ENCODE results near the gene SCGB1D4.
"Not testable (repeated sequence)": the region's sequence is repeated elsewhere in the genome, so short reads cannot be mapped to it uniquely, and the experiment has no call there.

Gene SCGB1D4

DNA sequence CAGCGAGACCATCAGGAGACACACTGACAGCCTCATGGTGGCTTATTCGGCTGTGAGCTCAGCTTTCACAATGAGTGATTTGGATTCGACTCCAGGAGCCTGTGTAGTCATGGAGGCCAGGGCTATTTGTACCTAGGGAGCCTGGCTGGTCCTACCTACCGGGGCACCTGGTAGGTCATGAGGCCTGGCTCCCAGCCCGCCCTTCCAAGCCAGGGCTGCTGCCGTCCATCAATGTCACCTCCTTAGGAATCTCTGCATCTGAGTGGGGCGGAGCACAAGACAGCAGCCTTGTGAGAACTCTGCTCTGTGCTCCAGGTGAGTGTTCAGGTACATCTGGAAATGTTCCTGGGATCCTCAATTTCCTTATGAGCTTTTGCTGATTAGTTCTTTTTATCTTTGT, at the start of gene SCGB1D4:
TSS of gene SCGB1D4 (minus strand) at position 101 of the 400 bp plus-strand sequence. CDS start at position 36, 65 bp downstream.
- DNase-seq = no peak

GRCh38 chr11:62345861-62346260, 47.0 kb upstream of the SCGB1D4 start:
- no peak for DNase-seq

DNA sequence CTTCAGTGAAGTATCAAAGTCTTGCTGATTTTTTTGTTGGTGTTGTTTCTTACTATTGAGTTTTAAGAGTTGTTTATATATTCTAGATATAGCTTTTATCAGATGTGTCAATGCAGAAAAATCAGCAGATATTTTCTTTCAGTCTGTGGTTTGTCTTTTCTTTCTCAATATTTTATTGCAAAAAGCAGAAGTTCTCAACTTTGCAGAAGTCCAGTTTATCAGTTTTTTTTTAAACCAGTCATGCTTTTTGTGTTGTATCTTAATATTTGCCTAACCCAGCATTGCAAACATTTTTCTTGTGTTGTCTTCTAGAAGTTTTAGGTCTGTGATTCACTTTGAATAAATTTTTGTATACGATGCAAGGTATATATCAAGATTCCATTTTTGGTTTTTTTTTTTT, 45.3 kb upstream of the SCGB1D4 start:
- no peak for DNase-seq

DNA sequence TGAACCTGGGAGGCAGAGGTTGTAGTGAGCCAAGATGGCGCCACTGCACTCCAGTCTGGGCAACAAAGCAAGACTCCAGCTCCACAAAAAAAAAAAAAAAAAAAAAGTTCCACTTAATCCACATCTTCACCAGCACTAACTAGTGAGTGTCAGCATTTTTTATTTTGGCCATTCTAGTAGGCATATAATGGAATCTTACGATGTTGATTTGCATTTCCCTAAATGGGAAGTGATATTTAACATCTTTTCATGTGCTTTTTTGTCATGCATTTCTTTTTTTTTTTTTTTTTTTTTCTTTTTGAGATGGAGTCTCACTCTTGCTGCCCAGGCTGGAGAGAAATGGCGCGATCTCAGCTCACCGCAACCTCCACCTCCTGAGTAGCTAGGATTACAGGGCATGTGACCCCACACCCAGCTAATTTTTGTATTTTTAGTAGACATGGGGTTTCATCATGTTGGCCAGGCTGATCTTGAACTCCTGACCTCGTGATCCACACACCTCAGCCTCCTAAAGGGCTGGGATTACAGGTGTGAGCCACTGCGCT, 44.8 kb upstream of the SCGB1D4 start:
- not testable (repeated sequence) for DNase-seq

GRCh38 chr11:62341588-62341987, 42.7 kb upstream of the SCGB1D4 start:
- no peak for DNase-seq

DNA sequence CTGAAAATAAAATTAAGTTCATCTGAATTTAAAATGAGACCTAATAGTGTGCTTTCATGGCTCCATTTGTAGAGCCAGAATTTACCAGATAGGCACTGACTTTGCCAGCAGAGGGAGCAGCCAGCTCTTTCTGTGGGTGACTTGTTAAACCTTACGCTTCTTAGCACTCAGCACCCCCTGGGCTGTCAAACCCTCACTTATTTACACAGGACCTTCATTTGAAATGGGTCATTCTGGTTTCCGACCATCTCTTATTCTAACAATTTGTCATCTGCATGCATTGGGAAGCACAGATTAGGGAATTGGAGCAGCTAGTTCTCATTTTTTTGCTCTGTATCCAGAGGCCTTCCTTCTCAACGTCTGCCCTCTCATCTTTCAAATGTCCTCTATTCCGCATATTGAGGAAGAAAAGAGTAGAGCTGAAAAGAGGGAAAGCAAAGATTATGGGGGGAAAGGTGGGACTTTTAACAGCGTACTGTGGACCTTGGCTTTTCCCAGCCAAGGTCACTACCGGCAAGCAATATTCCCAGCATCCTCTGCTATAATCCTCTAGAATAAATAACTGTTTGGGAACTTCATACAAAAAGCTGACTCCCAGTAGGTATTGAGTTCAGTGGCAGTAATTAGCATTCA, 41.5 kb upstream of the SCGB1D4 start:
- DNase-seq = no peak

- no peak for DNase-seq
Measured at GRCh38 chr11:62338218-62338617, 39.3 kb upstream of the SCGB1D4 start.

- DNase-seq = peak; percentile 82
Measured at GRCh38 chr11:62337303-62338181, 38.7 kb upstream of the SCGB1D4 start, which contains the start of gene ASRGL1. TSS of gene ASRGL1 (plus strand) at chr11:62337448. CDS start at chr11:62337978, 530 bp downstream.

- not testable (repeated sequence) for DNase-seq
Measured at GRCh38 chr11:62336949-62337302, 38.1 kb upstream of the SCGB1D4 start.

DNA sequence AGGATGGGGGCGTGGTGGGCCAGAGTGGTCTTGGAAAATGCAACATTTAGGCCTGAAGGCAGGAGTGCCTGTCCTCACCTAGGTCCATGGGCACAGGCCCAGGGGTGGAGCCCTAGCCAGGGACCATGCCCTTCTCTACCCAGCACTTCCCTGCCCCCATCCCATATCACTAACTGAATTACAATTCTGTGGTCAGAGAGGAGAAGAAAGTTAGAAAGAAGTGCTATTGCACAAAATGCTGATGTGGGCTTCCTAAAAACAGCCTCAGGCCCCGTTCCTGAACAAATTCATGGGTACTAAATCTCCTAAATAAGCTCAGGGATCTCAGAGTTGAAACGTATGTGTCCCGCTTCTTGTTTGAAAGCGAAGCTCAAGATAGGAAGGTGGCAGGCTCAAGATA, 34.9 kb upstream of the SCGB1D4 start:
- no peak for DNase-seq

DNA sequence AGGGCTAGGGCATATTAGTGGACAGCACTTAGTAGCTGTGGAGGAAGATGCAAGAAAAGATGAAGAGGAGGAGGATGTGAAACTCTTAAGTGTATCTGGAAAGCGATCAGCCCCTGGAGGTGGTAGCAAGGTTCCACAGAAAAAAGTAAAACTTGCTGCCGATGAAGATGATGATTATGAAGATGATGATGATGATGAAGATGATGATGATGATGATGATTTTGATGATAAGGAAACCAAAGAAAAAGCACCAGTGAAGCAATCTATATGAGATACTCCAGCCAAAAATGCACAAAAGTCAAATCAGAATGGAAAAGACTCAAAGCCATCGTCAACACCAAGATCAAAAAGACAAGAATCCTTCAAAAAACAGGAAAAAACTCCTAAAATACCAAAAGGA, 32.4 kb upstream of the SCGB1D4 start:
- not testable (repeated sequence) for DNase-seq

DNA sequence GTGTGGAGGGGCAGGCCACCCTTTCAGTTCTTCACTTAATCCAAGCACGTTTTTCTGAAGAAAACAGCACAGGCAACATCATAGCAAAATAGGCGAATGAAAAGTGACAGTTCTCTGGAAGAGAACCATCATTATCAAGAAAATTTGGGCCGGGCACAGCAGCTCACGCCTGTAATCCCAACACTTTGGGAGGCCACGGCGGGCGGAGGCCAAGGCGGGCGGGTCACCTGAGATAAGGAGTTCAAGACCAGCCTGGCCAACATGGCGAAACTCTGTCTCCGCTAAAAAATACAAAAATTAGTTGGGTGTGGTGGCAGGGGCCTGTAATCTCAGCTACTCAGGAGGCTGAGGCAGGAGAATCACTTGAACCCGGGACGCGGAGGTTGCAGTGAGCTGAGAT, 28.7 kb upstream of the SCGB1D4 start:
- not testable (repeated sequence) for DNase-seq

DNA sequence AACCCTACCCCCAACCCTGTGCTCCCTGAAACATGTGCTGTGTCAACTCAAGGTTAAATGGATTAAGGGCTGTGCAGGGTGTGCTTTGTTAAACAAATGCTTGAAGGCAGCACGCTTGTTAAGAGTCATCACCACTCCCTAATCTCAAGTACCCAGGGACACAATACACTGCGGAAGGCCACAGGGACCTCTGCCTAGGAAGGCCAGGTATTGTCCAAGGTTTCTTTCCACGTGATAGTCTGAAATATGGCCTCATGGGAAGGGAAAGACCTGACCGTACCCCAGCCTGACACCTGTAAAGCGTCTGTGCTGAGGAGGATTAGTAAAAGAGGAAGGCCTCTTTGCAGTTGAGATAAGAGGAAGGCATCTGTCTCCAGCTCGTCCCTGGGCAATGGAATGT, 27.8 kb upstream of the SCGB1D4 start:
- DNase-seq = not testable (repeated sequence)

DNA sequence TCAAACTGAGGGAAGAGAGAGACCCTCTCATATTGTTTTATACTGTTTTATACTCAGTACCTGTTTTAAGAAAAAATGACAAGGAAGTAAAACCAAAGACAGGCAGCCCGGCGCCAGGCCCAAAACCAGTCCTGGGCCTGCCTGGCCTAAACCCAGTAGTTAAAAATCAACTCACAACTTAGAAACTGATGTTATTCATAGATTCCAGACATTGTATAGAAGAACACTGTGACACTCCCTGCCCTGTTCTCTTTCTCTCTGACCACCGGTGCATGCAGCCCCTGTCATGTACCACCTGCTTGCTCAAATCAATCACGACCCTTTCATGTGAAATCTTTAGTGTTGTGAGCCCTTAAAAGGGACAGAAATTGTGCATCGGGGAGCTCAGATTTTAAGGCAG, 26.9 kb upstream of the SCGB1D4 start:
- DNase-seq = not testable (repeated sequence)

DNA sequence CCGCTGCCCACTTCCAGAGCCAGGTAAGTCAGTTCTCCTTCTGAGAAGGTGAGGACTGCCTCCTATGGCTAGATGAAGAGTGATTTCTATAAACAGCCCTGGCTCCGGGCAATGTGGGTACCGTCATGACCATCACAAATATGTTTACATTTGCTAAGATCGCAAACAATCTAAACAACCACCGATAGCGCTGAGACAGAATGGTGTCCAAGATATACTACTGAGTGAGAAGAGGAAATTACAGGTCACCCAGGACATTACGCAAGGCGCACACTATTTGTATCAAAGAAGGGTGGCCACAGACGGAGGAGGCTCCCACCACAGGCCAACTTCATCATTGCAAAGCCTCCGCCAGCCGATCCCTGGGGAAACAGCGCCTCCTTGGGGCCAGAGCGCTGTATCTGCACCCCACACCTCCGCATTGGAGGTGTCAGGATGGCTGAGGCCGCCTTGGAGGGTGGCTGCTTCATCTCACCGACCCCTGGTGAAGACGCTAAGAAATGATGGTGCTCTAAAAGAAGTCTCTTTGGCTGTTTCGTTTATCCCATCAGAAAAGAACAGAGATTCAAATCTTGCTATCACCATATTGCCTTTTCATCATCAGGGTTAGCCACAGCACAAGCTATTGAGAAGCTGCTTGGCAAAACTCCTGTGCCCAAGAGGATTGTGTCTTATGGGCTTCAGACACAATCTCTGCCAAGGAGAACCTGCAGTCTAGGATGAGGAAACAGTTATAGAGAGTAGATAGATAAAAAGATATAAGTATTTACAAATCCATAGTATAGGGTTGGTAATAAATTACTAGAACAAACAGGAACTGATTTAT, 26.1 kb upstream of the SCGB1D4 start:
- DNase-seq = no peak

DNA sequence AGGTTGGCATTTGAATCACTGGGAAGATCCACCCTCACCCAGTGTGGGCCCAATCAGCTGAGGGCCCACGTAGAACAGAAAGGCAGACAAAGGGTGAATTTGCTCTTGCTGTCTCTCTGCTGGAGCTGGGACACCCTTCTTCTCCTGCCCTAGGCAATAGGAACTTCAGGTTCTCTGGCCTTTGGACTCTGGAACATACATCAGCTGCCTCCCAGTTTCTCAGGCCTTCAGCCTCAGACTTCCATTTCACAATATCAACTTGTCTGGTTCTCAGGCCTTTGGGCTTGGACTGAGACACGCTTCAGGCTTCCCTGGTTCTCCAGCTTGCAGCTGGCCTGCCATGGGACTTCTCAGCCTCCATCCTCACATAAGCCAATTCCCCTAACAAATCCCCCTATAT, 23.6 kb upstream of the SCGB1D4 start:
- DNase-seq = no peak

DNA sequence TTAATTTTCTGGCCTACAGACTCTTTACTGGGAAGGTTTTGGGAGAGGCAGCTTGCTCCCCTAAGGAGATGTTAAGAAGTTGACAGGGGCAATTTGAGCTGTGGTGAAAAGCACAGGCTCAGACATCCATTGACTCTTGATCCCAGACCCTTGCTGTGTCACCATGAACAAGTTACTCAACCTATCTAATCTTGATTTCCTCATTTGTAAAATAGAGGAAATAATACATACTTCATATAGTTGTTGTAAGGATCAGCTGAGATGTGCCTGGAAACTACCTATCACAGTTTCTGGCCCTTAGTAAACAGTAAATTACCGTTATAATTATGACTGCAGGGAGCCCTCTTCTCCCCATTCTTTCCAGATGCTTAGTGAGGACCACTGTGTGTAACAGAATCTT, 16.6 kb upstream of the SCGB1D4 start:
- DNase-seq = no peak

DNA sequence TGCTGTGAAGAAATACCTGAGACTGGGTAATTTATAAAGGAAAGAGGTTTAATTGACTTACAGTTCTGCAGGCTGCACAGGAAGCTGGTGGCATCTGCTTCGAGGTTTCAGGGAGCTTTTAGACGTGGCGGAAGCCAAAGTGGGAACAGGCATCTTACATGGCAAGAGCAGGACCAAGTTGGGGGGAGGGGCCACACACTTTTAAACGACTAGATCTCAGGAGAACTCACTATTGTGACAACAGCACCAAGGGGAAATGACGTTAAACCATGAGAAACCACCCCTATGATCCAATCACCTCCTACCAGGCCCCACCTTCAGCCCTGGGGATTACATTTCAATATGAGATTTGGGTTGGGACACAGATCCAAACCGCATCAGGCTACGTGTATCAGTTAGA, 11.1 kb upstream of the SCGB1D4 start:
- DNase-seq = no peak

GRCh38 chr11:62307950-62308349, 9.1 kb upstream of the SCGB1D4 start:
- DNase-seq = no peak

- DNase-seq = no peak
Measured at GRCh38 chr11:62306227-62306626, 7.4 kb upstream of the SCGB1D4 start.

DNA sequence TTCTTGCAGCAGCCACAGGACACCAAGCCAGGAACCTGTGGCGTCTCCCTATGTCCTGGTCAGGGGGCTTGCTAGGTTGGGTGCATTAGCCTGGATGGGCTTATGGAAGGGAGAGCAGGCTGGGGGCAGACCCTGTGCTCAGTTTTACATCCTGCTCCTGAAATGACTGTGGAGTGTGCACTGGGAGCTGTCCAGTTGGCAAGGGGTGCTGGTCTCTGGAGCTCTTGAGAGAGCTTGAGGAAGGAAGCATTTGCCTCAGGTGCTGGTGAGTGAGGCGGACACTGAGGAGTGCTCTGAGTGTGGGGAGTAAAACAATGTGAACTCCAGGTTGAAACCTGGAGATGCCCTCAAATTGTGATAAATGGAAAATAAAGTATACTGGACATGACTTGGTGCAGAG, 3.4 kb downstream of the SCGB1D4 start:
- DNase-seq = peak; percentile 37

- DNase-seq = no peak
Measured at GRCh38 chr11:62280452-62280851, 18.4 kb downstream of the SCGB1D4 start.

GRCh38 chr11:62273789-62274275, 25.0 kb downstream of the SCGB1D4 start:
- DNase-seq = no peak
